Astrocyte of the cerebellum (primary cell): Measurements from ENCODE around the gene LAPTM5.
A peak's percentile ranks its signal among the peaks of the same experiment; 100 is the strongest.

Experiments
- DNase-seq: peaks from one replicate; pipeline ENCODE4 v3.0.0-alpha.2; 2011; ENCODE audit warnings: low read depth
- H3K4me3 ChIP-seq: 2 replicates; pipeline ENCODE4 v1.5.1; 2011; ENCODE audit warnings: mild to moderate bottlenecking, low read depth, low read length, moderate library complexity
- in situ Hi-C: cut with HindIII; loops from 2 replicates; pipeline ENCODE4 v1.10.0; 2017; ENCODE audit warnings: low sequenced_read_pairs
- TF ChIP-seq, protein P1 (sequence below): IDR thresholded peaks from 2 replicates; pipeline ENCODE4 v1.5.1; 2012; ENCODE audit warnings: low read length, low read depth, moderate library complexity, mild to moderate bottlenecking; ENCODE audit errors: missing control alignments

LAPTM5 gene

DNA sequence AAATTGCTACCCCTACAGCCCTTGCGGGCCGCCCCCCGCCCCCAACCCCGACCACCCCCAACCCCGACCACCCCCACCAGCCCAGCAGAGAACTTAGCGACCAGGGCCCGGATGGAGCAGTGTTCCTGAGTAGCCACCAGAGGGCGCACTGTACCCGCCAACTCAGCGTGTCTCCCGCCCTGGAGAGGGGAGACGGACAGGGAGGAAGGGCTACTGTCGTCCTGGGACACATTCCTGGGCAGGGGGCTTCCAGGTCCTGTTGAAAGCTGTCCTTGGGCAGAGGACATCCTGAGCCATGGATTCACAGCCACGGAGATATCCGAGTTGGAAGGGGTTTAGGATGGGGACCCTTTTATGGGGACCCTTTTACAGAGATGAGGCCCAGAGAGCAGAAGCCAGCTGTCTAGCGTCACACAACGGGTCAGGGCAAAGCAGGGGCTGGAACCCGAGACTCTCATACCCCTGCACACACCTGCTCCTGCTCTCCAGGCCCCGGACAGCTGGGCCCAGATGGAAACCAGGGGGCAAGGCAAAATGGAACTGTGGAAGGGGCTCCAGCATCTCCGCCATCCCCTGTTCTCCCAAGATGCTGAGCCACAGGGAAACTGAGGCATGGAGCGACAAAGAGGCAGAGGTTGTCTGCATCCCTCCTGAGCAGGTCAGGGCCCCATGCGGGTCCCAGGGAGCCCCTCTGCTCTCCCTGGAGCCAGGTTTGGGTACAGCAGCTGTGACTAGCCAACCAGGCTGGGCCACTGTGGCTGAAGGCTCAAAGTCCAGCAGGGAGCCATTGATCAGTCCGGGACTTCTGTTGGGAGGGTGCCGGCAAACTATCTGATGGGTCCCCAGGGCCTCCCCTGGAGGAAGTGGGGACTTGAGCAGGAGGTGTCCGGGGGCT is 25.0 kb upstream of the LAPTM5 start:
- DNase-seq, result no peak
- TF ChIP-seq, protein P1, sequence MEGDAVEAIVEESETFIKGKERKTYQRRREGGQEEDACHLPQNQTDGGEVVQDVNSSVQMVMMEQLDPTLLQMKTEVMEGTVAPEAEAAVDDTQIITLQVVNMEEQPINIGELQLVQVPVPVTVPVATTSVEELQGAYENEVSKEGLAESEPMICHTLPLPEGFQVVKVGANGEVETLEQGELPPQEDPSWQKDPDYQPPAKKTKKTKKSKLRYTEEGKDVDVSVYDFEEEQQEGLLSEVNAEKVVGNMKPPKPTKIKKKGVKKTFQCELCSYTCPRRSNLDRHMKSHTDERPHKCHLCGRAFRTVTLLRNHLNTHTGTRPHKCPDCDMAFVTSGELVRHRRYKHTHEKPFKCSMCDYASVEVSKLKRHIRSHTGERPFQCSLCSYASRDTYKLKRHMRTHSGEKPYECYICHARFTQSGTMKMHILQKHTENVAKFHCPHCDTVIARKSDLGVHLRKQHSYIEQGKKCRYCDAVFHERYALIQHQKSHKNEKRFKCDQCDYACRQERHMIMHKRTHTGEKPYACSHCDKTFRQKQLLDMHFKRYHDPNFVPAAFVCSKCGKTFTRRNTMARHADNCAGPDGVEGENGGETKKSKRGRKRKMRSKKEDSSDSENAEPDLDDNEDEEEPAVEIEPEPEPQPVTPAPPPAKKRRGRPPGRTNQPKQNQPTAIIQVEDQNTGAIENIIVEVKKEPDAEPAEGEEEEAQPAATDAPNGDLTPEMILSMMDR, result peak; percentile 68
- H3K4me3 ChIP-seq, result no peak overlapping the region
- in situ Hi-C loops, result no loop called here

DNA sequence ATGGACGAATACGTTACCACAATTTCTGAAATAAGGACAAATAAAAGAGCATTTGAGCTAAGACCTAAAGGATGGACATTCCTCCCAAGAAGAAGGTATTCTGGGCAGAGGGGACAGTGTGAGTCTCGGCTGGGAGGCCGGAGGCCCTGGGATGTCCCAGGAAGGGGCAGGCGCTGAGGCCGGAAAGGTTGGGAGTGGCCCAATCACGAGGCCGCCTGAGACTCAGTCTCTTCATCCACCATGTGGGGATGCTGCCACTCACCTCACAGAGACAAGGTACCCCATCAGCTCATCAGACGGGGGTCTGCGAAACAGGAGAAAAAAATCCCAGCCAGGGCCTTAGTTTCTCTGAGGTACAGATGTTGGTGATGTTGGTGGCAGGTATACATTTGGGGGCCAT is 24.3 kb upstream of the LAPTM5 start:
- TF ChIP-seq, protein P1, result no peak
- DNase-seq, result no peak
- in situ Hi-C loops, result no loop called here
- H3K4me3 ChIP-seq, result no peak overlapping the region

DNA sequence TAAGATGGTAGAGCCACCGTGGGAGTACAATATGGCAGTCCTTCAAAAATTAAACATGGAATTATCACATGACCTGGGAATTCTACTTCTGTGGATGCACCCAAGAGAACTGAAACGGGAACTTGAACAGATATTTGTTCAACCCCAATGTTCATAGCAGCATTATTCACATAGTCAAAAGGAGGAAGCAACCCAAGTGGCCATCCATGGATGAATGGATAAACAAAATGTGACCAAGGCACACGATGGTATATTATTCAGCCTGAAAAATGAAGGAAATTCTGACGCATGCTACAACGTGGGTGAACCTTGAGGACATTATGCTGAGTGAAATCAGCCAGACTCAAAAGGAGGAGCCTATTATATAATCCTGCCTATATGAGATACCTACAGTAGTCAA is 22.8 kb upstream of the LAPTM5 start:
- in situ Hi-C loops, result no loop called here
- TF ChIP-seq, protein P1, result no peak
- DNase-seq, result no peak
- H3K4me3 ChIP-seq, result no peak overlapping the region

DNA sequence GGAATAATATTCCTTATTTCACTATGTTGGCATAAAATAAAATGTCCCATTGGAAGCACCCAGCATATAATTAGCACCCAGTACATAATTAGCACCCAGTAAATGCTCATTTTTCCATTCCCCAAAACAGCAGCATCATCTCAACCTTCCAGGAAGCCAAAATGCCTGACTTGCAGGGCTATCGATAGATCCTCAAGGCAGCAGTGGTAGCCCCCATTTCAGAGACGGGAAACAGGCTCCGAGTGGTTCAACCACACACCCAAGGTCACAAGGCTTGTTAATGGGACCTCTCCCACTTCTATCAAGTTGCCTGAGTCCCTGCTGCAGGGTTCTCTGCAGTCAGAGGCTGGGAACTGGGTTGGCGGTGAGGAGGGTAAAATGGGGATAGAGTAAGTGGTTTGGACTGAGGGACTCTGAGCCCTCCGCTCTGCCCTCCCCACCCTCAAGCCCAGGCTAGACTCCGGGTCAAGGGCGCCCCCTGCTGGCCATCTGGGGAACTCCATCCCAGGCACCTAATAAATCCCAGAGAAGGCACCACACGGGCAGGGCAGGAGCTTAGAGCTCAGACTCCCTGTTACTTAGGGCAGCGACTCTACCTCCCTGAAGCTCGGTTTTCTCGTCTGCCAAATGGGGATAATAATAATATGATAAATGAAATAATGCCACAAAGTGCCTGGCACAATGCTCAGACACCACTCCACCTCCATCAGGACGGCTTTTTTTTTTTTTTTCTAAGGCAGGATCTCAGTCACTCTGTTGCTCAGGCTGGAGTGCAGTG is 21.9 kb upstream of the LAPTM5 start:
- no peak overlapping the region for H3K4me3 ChIP-seq
- TF ChIP-seq, protein P1, result peak; percentile 93
- DNase-seq, result no peak
- in situ Hi-C loops, result no loop called here

DNA sequence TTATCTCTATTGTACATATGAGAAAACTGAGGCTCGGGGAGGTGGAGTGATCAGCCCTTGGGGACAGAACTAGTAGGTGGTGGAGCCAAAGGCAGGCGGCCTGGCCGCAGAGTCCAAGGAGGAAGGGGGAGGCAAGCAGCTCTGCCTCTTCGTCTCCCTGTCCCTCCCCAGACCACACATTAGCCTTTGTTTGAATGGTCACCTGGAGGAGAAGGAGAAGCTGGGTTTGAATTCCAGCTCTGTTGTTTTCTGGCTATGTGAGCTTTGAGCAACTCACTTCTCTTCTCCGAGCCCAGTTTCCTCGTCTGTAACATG is 21.4 kb upstream of the LAPTM5 start:
- in situ Hi-C loops, result no loop called here
- no peak overlapping the region for H3K4me3 ChIP-seq
- DNase-seq, result no peak
- TF ChIP-seq, protein P1, result no peak

DNA sequence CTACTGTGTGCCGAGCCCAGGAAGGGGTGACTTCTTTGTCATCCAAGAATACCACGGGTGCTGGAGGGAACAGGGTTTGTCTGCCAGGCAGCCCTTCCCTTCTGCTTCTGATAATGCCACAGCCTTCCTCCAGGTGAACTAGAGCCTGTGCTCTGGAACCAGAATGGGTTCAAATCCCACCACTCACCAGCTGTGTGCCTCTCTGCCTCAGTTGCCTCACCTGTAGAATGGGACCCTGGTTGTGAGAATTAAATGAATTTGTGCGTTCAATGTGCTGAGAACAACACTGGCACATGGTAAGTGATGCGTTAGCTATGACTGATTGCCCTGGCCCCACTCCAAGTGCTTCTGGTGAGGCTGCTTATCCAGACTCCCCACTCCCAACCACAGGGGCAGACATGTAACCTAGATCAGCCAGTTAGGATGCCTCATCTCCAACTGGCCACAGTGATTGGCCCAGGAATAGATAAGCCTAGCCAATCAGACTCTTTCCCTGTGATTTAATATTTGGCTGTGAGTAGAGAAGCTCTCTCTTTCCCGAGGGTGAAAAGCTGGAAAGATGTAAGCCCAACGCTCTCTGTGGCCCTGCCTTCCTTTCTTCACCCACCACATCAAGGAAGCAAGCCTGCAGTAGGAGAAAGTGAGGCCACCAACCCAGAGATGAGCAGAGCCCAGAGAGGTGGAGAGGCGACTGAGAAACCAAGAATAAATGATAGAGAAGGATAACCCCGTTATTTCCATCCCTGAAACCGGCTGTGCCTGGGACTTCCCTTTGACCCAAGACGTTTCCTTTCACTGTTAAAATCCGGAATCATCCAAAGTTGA is 20.8 kb upstream of the LAPTM5 start:
- TF ChIP-seq, protein P1, result no peak
- H3K4me3 ChIP-seq, result no peak overlapping the region
- in situ Hi-C loops, result no loop called here
- peak; percentile 49 for DNase-seq
